NT2/D1 (cell line): ENCODE results near the gene CAGE1.

ENCODE experiments used
- YY1 ChIP-seq: IDR thresholded peaks from 2 replicates; pipeline ENCODE4 v1.6.1; 2011; ENCODE audit not compliant: insufficient read length, insufficient read depth
- ZNF274 ChIP-seq: IDR thresholded peaks from 2 replicates; pipeline ENCODE4 v1.6.1; 2011; ENCODE audit warnings: mild to moderate bottlenecking, low read depth, low read length

- no peak for TF ChIP-seq ZNF274
- TF ChIP-seq YY1: no peak
These were observed 31.5 kb upstream of the CAGE1 start for GRCh38 chr6:7421066-7421465.
